ENCODE measurements around the gene SLC1A6.

DNA sequence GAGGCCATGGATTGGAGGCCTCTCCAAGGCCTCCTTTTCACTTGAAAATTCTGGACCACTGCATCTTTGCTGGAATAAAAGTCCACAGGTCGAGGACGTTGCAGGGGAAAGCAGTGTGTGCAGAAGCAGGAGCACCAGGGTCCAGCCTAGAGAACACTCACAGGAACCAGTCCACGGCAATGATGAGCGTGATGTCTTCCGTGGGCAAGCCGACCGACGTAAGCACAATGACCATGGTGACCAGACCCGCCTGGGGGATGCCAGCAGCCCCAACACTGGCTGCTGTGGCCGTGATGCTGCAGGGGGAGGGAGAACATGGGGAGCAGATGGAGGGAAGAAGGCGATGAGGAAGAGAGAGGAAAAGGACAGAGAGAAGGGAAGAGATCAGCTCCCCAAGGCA lies 26.9 kb downstream of the SLC1A6 start:
- no peak for TF ChIP-seq YY1 (IDR thresholded peaks at IDR 0.05; ENCODE audit: insufficient read depth, insufficient read length)
- no peak for TF ChIP-seq ZNF274 (IDR thresholded peaks at IDR 0.05; ENCODE audit: low read depth, low read length)
- no peak for TF ChIP-seq SUZ12 (IDR thresholded peaks at IDR 0.05; ENCODE audit: extremely low read depth, insufficient read depth, insufficient read length)
